ENCODE results near the gene RPS4Y1.
"Not testable (repeated sequence)": the region's sequence is repeated elsewhere in the genome, so short reads cannot be mapped to it uniquely, and the experiment has no call there.

Gene RPS4Y1

GRCh38 chrY:2841471-2841893 is at the start of gene RPS4Y1:
TSS of gene RPS4Y1 (plus strand) at chrY:2841602. CDS start at chrY:2841625, 23 bp downstream.
- no peak within 1 kb of the TSS for H3K4me3 ChIP-seq (ENCODE audit: low read depth, low read length)
- TF ChIP-seq CTCF (IDR thresholded peaks at IDR 0.05; ENCODE audit: low read depth, low read length), result no peak

- H3K4me3 ChIP-seq (ENCODE audit: low read depth, low read length), result no peak overlapping the region
- no peak for TF ChIP-seq CTCF (IDR thresholded peaks at IDR 0.05; ENCODE audit: low read depth, low read length)
Observed at GRCh38 chrY:2796977-2797523, 44.4 kb upstream of the RPS4Y1 start.

- no peak for TF ChIP-seq CTCF (IDR thresholded peaks at IDR 0.05; ENCODE audit: low read depth, low read length)
- H3K4me3 ChIP-seq (ENCODE audit: low read depth, low read length), result no peak overlapping the region
Observed at GRCh38 chrY:2797991-2798390, 43.4 kb upstream of the RPS4Y1 start.

GRCh38 chrY:2800246-2800645 is 41.2 kb upstream of the RPS4Y1 start:
- TF ChIP-seq CTCF (IDR thresholded peaks at IDR 0.05; ENCODE audit: low read depth, low read length), result no peak
- no peak overlapping the region for H3K4me3 ChIP-seq (ENCODE audit: low read depth, low read length)

- not testable (repeated sequence) for H3K4me3 ChIP-seq (ENCODE audit: low read depth, low read length)
Observed at GRCh38 chrY:2817146-2817896, 24.1 kb upstream of the RPS4Y1 start.

- no peak overlapping the region for H3K4me3 ChIP-seq (ENCODE audit: low read depth, low read length)
- TF ChIP-seq CTCF (IDR thresholded peaks at IDR 0.05; ENCODE audit: low read depth, low read length), result no peak
Observed at GRCh38 chrY:2824471-2824870, 16.9 kb upstream of the RPS4Y1 start.

GRCh38 chrY:2828497-2828896 is 12.9 kb upstream of the RPS4Y1 start:
- H3K4me3 ChIP-seq (ENCODE audit: low read depth, low read length), result no peak overlapping the region
- TF ChIP-seq CTCF (IDR thresholded peaks at IDR 0.05; ENCODE audit: low read depth, low read length), result no peak

Measured in WI38 (cell line).